Stimulated activated CD4-positive, alpha-beta T cell treated with anti-CD3 and anti-CD28 coated beads, Interleukin-4, amount 100 ng/mL, for 4 hours (primary cell): Measurements from ENCODE around the gene STARD10.
A peak's percentile ranks its signal among the peaks of the same experiment; 100 is the strongest.
"Not testable (repeated sequence)": the region's sequence is repeated elsewhere in the genome, so short reads cannot be mapped to it uniquely, and the experiment has no call there.

ENCODE experiments used
- DNase-seq, 2 experiments: peaks; one replicate each; pipeline ENCODE4 v3.0.0-alpha.2; 2020

STARD10 gene, protein sequence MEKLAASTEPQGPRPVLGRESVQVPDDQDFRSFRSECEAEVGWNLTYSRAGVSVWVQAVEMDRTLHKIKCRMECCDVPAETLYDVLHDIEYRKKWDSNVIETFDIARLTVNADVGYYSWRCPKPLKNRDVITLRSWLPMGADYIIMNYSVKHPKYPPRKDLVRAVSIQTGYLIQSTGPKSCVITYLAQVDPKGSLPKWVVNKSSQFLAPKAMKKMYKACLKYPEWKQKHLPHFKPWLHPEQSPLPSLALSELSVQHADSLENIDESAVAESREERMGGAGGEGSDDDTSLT

GRCh38 chr11:72793425-72794367 is at the start of gene STARD10:
Gene STARD10 (minus strand): TSS chr11:72794047. CDS start chr11:72781181, 12,866 bp downstream.
- peak; percentile 92 to 96 for DNase-seq

GRCh38 chr11:72842653-72843330 is 48.9 kb upstream of the STARD10 start:
- no peak for DNase-seq

DNA sequence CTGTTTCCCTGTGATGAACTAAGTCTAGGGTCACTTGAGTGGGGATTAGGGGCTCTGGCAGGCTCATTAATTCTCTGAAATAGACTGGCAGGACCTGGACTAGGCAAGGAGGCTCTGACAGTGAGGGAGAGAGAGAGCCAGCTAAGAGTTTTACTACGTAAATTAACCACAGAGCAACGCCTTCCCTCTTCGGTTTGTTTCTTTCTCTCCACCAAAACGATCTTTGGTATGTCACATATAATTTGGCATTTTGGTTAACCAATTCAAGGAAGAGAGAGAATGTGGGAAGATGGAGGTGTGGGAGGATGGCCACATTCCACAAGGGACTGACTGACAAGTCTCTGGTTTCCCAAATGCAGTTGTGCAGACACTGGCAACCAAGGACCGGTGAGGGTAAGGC is 48.3 kb upstream of the STARD10 start:
- no peak for DNase-seq

GRCh38 chr11:72841397-72841796 is 47.5 kb upstream of the STARD10 start:
- no peak for DNase-seq

DNA sequence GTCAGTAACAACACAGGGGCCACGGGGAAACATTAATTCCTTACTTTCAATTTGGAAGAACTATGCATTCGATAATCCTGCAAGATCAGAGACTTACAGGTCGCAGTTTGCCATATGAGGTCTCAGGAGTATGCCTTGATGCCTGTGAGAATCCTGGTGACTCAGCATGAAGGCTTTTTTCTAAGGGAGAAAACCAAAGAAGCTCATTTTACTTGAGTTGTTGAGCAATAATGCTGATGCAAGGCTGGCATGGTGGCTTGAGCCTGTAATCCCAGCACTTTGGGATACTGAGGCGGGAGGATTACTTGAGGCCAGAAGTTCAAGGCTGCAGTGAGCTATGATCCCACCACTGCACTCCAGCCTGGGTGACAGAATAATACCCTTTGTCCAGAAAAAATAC is 46.9 kb upstream of the STARD10 start:
- DNase-seq: no peak

GRCh38 chr11:72838691-72839305 is 45.0 kb upstream of the STARD10 start:
- no peak for DNase-seq

DNA sequence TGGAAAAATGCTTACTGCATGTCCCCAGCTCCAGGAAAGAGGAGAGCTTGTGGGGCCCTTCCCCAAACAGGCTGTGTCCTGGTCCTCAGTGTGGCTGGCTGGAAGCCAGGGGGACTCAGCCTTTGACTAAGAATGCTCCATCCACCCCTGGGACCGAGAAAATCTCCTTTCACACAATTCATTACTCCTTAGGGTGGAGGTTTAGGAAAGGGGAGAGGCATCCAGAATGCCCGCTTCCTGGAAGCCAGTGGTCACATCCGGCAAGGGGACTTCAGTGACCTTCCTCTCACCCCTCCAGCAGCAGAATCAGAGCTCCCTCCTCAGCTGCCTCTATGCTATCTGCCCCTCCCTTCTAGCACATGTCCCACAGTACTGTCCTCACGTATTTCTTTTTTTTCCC is 42.3 kb upstream of the STARD10 start:
- DNase-seq: no peak

DNA sequence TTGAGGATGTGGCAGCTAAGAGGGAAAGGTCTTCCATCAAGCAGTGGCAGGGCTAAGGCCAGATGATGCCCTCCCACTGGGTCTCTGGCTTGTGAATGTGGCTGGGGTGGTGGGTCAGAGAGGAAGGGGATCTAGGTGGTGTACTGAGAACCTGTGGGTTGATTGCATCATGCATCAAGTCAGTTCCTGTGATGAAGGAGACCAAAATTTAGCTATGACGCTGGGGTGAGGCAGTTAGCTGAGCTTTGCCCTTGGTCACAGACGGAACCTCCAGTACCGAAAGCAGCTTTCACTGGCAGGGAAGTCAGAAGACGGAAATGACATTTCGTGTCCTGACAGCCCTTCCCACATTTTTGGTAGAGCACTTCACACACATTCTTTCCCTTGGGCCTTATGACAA is 41.1 kb upstream of the STARD10 start:
- DNase-seq: no peak

GRCh38 chr11:72833811-72834493 is 40.1 kb upstream of the STARD10 start:
- DNase-seq: no peak

GRCh38 chr11:72833083-72833733 is 39.4 kb upstream of the STARD10 start:
- DNase-seq: no peak

DNA sequence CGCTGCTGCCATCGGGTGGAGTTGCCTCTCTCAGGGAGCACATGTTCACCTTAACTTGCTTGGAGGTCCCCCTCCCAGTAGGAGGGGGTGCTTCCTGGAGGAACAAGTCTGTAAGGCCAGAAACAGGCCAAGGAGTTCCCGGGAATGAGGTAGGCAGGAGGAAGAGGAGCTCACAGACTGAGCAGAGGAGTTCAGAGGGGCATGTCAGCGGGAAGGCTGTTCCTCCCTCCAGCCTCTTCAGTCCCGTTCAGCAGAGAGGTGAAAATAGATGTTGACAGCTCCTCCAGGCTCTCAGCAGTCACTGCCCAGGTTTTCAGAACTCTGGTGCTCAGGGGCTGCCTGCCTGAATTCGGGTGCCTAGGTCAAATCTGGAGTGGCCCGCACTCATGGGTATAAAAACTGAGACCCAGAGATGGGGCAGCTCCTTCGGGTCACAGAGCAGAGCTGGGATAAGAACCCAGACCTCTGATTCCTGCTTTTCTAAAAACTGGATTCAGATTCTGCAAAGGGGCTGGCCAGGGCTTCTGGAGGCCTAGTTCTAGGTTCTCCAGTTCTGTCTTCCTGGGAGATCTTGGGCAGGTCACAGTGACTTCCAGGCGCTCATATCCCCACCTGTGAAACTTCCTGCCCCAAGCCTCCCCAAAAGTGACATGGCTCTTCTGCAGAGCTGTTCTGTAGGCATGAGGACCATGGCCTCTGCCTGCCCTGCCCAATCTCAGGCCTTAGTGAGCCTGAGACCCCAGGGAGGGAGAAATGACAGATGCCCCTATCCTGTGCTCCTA is 38.6 kb upstream of the STARD10 start:
- DNase-seq: no peak

DNA sequence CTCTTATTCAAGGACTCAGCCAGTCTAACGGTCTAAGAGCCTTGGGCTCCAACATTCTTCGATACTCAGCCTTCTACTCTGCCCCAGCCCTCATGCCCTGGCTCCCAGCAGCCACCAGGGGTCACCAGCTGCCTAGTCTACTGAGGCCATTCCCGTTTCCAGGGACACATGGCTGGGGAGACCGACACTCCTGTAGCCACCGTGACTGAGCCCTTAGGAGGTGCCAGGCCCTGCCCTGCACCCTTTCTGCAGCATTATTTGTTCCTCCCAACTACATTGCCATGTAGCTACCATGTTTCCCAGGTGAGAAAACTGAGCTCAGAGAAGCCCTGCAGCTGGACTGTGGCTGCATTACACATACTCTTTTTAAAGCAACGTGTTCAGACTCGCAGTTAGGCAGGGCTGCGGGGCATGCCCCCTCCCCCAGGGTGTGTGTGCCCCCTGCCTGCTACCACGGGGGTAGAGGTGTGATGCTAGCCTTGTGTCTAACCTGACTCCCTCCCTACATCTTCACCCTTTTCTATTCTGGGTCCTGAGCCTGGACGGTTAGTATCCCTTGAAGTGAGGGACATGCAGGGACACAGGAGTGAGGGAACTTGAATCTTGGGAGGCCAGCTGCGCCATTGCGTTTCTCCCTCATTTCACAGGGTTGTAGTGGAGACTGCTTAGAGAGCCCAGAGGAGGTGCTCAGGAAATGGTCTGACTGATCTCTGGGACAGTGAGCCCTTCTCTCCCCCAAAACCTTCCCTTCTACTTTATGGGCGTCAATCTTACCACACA is 37.9 kb upstream of the STARD10 start:
- DNase-seq: peak; percentile 36 to 54

DNA sequence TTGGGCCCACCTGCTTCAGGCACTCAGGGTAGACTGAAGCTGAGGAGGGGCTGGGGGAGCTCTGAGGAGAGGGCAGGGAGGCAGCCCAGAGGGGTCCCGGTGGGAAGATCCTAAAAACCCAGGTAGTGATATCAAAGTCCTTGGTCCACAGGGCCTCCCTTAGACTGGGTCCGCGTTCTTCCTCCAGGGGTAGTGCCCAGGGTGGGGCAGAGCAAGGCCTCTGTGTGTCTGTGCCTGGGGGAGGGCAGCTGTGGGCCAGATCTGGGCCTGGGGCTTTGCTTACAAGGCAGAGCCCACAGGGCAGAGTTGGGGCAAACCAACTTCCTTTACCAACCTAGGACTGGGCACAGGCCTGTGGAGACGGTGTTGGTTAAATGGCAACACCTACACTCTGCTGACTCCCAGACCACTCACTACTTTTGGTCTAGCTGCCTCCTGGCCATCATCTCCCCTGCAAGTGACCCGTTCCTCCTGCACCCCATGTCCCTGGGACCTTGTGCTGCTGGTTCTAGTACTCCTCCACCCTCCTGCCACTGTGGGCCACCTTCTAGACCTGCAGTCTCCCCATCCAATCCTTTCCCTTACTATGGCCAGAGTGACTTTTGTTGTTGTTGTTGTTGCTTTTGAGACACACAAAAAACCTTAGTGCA is 36.2 kb upstream of the STARD10 start:
- DNase-seq: no peak

DNA sequence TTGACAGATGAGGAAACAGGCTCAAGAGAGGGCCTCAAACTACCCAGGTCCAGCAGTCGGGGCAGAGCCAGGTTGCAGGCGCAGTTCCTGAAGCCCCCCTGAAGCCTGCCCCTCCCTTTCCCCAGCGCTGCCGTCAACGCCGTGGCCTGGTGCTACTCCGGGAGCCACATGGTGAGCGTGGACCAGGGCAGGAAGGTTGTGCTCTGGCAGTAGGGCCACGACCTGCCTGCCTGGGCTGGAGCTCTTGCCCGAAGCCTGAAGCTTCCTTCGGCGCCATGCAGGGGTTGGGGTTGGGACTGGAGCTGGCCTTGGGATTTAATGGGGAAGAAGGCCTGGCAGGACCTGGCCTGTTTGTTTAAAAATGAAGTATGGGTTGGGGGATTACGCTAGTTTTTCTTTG is 35.3 kb upstream of the STARD10 start:
- no peak for DNase-seq

DNA sequence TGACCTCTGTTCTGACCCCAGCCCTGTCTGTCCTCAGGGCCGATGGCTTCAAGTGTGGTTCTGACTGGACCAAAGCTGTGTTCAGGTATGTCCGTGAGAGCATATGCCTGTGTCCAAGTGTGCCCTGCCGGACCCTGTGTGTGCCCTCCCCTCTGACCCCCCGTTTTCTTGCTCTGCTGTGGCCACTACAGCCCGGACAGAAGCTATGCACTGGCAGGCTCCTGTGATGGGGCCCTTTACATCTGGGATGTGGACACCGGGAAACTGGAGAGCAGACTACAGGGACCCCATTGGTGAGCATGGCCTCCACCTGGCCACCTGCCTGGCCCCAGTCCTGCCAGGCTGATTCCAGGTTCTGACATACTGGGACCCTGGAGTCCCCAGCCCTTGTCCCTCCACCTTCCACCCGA is 34.9 kb upstream of the STARD10 start:
- DNase-seq: no peak

DNA sequence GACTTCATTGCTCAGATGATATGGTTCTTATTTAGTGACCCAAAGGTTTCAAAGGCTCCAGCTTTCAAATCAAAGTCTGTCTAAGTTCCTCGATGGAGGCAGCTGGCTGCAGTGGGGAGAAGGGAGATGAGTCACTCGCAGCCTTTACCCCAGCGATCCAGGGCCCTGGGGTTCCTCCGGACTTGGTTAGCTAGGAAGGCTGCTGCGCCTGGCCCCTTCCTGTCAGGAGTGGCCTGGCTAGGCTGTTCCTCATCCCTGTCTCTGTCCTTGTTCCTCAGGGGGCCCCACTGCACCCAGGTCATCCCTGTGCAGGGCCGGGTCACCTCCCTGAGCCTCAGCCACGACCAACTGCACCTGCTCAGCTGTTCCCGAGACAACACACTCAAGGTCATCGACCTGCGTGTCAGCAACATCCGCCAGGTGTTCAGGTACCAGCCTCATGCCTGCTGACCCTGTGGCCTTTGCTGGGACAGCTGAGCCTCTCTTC is 34.3 kb upstream of the STARD10 start:
- DNase-seq: no peak

DNA sequence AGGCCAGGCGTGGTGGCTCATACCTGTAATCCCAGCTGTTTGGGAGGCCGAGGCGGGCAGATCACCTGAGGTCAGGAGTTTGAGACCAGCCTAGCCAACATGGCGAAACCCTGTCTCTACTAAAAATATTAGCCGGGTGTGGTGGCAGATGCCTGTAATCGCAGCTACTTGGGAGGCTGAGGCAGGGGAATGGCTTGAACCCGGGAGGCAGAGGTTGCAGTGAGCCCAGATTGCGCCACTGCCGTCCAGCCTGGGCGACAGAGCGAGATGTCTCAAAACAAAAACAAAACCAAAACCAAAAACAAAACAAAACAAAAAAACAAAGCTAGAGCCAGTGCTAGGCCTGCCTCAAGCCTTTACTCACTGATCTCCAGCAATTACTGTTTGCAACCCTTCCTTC is 33.8 kb upstream of the STARD10 start:
- not testable (repeated sequence) for DNase-seq

DNA sequence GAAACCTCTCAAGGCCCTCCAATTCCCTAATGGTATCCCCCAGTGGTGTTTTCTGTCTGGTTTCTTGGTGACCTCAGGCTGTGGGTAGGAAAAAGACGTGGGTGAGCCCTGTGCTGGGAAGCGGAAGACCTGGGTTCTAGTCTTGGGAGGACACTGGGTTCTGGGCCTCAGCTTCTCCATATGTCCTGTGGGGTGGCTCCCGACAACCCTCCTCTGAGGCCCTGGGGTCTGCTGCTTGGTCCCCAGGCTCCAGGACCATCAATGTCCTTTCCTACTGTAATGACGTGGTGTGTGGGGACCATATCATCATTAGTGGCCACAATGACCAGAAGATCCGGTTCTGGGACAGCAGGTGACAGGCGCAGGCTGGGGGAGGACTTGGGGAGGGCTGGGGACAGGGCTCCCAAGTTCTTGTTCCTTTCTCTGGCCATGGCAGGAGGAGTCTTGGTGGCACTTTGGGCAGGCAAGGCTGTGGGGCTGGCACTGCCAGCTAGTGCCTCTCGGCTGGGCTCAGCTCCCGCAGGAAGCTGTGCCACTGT is 33.2 kb upstream of the STARD10 start:
- no peak for DNase-seq
